Measurements from ENCODE around the gene CREB3L1.

The CREB3L1 gene

GRCh38 chr11:46263120-46263519 lies 14.3 kb upstream of the CREB3L1 start:
- no peaks in the 10 kb centered on the region for H3K27me3 ChIP-seq (ENCODE audit: control insufficient read depth in 1 of 2, insufficient read depth in 2 of 2, low read length in 2 of 2)

DNA sequence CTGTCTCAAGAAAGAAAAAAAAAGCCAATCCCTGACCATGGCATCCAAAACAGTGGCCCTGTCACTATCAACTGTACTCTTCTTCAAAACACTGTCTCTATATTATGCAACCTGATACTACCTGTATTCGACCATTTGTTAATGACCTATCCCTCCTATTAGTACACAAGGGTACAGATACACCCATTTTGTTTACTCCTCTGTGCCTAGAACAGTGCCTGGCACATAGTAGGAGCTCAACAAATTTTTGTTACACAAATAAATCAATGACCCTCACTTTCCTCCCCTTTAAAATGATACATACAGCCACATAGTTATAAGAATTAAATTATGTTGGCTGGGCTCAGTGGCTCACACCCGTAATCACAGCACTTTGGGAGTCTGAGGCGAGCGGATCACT lies 13.4 kb upstream of the CREB3L1 start:
- H3K27me3 ChIP-seq (ENCODE audit: control insufficient read depth in 1 of 2, insufficient read depth in 2 of 2, low read length in 2 of 2) = no peaks in the 10 kb centered on the region
- H3K36me3 ChIP-seq (ENCODE audit: control insufficient read depth in 2 of 2, insufficient read depth in 2 of 2, low read length in 2 of 2) = no peaks in the 10 kb centered on the region
- H3K4me3 ChIP-seq (ENCODE audit: low read length in 2 of 2) = no peak overlapping the region
- H3K27ac ChIP-seq (ENCODE audit: low read length) = no peak overlapping the region
- no peak overlapping the region for H3K9ac ChIP-seq (ENCODE audit: low read length in 2 of 2)
- H3K9me3 ChIP-seq (ENCODE audit: control insufficient read depth in 2 of 2, low read length in 2 of 2) = no peaks in the 10 kb centered on the region
- no peaks in the 10 kb centered on the region for H3K4me1 ChIP-seq (ENCODE audit: control insufficient read depth, insufficient read depth, low read length)

More at GRCh38 chr11:46263120-46263519, 14.3 kb upstream of the CREB3L1 start:
- Histone ChIP-seq H3K9me3 (ENCODE audit: control insufficient read depth in 2 of 2, low read length in 2 of 2) (no peaks in the 10 kb centered on the region), H3K4me3 (ENCODE audit: low read length in 2 of 2) (no peak overlapping the region), H3K36me3 (ENCODE audit: control insufficient read depth in 2 of 2, insufficient read depth in 2 of 2, low read length in 2 of 2) (no peaks in the 10 kb centered on the region), H3K9ac (ENCODE audit: low read length in 2 of 2) (no peak overlapping the region), H3K4me1 (ENCODE audit: control insufficient read depth, insufficient read depth, low read length) (no peaks in the 10 kb centered on the region), H3K27ac (ENCODE audit: low read length) (no peak overlapping the region)

GRCh38 chr11:46264976-46265375 lies 12.5 kb upstream of the CREB3L1 start:
- no peaks in the 10 kb centered on the region for H3K27me3 ChIP-seq (ENCODE audit: control insufficient read depth in 1 of 2, insufficient read depth in 2 of 2, low read length in 2 of 2)
- H3K9me3 ChIP-seq (ENCODE audit: control insufficient read depth in 2 of 2, low read length in 2 of 2) = no peaks in the 10 kb centered on the region
- no peaks in the 10 kb centered on the region for H3K4me1 ChIP-seq (ENCODE audit: control insufficient read depth, insufficient read depth, low read length)
- H3K9ac ChIP-seq (ENCODE audit: low read length in 2 of 2) = no peak overlapping the region
- H3K4me3 ChIP-seq (ENCODE audit: low read length in 2 of 2) = no peak overlapping the region
- no peak overlapping the region for H3K27ac ChIP-seq (ENCODE audit: low read length)
- H3K36me3 ChIP-seq (ENCODE audit: control insufficient read depth in 2 of 2, insufficient read depth in 2 of 2, low read length in 2 of 2) = no peaks in the 10 kb centered on the region

GRCh38 chr11:46265764-46266163 lies 11.7 kb upstream of the CREB3L1 start:
- no peaks in the 10 kb centered on the region for H3K27me3 ChIP-seq (ENCODE audit: control insufficient read depth in 1 of 2, insufficient read depth in 2 of 2, low read length in 2 of 2)
- H3K9ac ChIP-seq (ENCODE audit: low read length in 2 of 2) = no peak overlapping the region
- no peaks in the 10 kb centered on the region for H3K4me1 ChIP-seq (ENCODE audit: control insufficient read depth, insufficient read depth, low read length)
- no peak overlapping the region for H3K27ac ChIP-seq (ENCODE audit: low read length)
- no peak overlapping the region for H3K4me3 ChIP-seq (ENCODE audit: low read length in 2 of 2)
- H3K36me3 ChIP-seq (ENCODE audit: control insufficient read depth in 2 of 2, insufficient read depth in 2 of 2, low read length in 2 of 2) = no peaks in the 10 kb centered on the region
- no peaks in the 10 kb centered on the region for H3K9me3 ChIP-seq (ENCODE audit: control insufficient read depth in 2 of 2, low read length in 2 of 2)

- H3K9me3 ChIP-seq (ENCODE audit: control insufficient read depth in 2 of 2, low read length in 2 of 2) = no peaks in the 10 kb centered on the region
- no peak overlapping the region for H3K27ac ChIP-seq (ENCODE audit: low read length)
- H3K9ac ChIP-seq (ENCODE audit: low read length in 2 of 2) = no peak overlapping the region
- H3K27me3 ChIP-seq (ENCODE audit: control insufficient read depth in 1 of 2, insufficient read depth in 2 of 2, low read length in 2 of 2) = no peaks in the 10 kb centered on the region
- no peaks in the 10 kb centered on the region for H3K36me3 ChIP-seq (ENCODE audit: control insufficient read depth in 2 of 2, insufficient read depth in 2 of 2, low read length in 2 of 2)
- no peak overlapping the region for H3K4me3 ChIP-seq (ENCODE audit: low read length in 2 of 2)
- peaks cover 3% of the 10 kb centered on the region for H3K4me1 ChIP-seq (ENCODE audit: control insufficient read depth, insufficient read depth, low read length)
Measured at GRCh38 chr11:46267930-46268329, 9.5 kb upstream of the CREB3L1 start.

DNA sequence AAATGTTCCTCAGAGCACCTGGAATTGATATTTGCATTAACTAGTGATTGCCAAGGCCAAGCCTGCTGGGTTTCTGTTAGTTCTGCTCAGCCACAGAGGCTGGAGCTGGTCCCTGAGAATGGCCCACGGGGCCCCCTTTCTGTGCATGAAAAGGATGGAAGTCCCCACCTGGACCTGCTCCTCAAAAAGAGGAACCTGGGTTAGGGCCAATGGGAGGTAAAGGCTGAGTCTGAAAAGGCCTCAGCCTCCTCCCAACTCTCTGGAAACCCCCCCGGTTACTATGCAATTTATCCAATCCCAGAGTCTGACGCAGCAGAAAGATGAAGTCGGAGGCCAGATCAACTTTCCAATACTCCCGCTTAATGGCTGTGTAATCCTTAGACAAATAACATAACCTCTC lies 6.8 kb upstream of the CREB3L1 start:
- Histone ChIP-seq H3K27me3 (ENCODE audit: control insufficient read depth in 1 of 2, insufficient read depth in 2 of 2, low read length in 2 of 2) (peaks cover under 1 to 6% of the 10 kb centered on the region in 2 donors), H3K27ac (ENCODE audit: low read length) (no peak overlapping the region), H3K9me3 (ENCODE audit: control insufficient read depth in 2 of 2, low read length in 2 of 2) (no peaks in the 10 kb centered on the region), H3K4me1 (ENCODE audit: control insufficient read depth, insufficient read depth, low read length) (peaks cover 5% of the 10 kb centered on the region), H3K4me3 (ENCODE audit: low read length in 2 of 2) (no peak overlapping the region), H3K36me3 (ENCODE audit: control insufficient read depth in 2 of 2, insufficient read depth in 2 of 2, low read length in 2 of 2) (no peaks in the 10 kb centered on the region), H3K9ac (ENCODE audit: low read length in 2 of 2) (no peak overlapping the region)

GRCh38 chr11:46271407-46271806 lies 6.1 kb upstream of the CREB3L1 start:
- Histone ChIP-seq H3K4me3 (ENCODE audit: low read length in 2 of 2) (no peak overlapping the region), H3K9ac (ENCODE audit: low read length in 2 of 2) (no peak overlapping the region), H3K4me1 (ENCODE audit: control insufficient read depth, insufficient read depth, low read length) (peaks cover 5% of the 10 kb centered on the region), H3K27ac (ENCODE audit: low read length) (no peak overlapping the region), H3K9me3 (ENCODE audit: control insufficient read depth in 2 of 2, low read length in 2 of 2) (no peaks in the 10 kb centered on the region), H3K36me3 (ENCODE audit: control insufficient read depth in 2 of 2, insufficient read depth in 2 of 2, low read length in 2 of 2) (no peaks in the 10 kb centered on the region), H3K27me3 (ENCODE audit: control insufficient read depth in 1 of 2, insufficient read depth in 2 of 2, low read length in 2 of 2) (peaks cover 8 to 12% of the 10 kb centered on the region in 2 donors)

DNA sequence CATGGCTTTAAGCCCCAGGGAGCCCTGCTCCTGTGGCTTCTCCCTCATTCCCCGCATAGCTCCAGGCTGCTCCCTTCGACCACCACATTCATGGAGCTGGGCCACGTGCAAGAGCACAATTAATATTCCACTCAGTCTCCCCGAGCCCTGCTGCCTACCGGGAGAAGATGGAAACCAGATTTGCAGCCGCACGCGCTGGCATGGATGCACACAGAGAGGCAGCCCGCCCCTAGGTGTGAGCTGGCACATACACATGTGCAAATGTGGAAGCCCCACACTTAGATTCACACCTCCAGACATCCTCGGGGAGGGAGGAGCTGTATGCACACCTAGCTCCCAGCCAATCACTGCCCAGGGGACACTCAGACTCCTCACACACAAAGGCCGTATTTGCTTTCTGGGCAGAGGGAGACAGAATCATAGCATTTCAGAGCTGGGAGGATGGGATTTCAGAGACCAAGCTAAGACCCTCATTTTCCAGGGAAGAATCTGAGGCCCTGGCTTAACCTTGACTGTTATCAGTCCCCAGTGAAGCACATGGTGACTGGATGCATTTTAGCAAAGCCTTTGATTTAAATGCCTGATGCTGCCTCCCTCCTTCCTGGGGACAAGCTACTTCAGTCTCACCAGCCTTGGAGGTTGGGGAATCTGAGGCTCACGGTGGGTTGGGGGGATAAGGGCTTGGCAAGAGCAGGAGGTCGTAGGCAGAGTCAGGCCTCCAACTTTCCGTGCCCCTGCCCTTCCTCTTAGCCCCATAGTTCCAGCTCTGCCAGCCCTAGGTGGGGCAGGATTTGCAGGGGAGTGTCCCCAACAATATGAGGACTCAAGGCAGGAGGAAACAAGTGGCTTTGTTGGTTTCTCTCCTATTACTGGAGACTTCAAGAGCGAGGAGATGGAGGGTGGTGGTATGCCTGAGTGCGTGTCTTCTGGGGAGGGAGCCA lies 5.3 kb upstream of the CREB3L1 start:
- Histone ChIP-seq H3K27ac (ENCODE audit: low read length) (peak overlapping the region; percentile 31), H3K4me1 (ENCODE audit: control insufficient read depth, insufficient read depth, low read length) (peaks cover 8% of the 10 kb centered on the region), H3K4me3 (ENCODE audit: low read length in 2 of 2) (no peak overlapping the region), H3K9ac (ENCODE audit: low read length in 2 of 2) (no peak overlapping the region), H3K36me3 (ENCODE audit: control insufficient read depth in 2 of 2, insufficient read depth in 2 of 2, low read length in 2 of 2) (no peaks in the 10 kb centered on the region), H3K27me3 (ENCODE audit: control insufficient read depth in 1 of 2, insufficient read depth in 2 of 2, low read length in 2 of 2) (peaks cover 12 to 15% of the 10 kb centered on the region in 2 donors), H3K9me3 (ENCODE audit: control insufficient read depth in 2 of 2, low read length in 2 of 2) (no peaks in the 10 kb centered on the region)

DNA sequence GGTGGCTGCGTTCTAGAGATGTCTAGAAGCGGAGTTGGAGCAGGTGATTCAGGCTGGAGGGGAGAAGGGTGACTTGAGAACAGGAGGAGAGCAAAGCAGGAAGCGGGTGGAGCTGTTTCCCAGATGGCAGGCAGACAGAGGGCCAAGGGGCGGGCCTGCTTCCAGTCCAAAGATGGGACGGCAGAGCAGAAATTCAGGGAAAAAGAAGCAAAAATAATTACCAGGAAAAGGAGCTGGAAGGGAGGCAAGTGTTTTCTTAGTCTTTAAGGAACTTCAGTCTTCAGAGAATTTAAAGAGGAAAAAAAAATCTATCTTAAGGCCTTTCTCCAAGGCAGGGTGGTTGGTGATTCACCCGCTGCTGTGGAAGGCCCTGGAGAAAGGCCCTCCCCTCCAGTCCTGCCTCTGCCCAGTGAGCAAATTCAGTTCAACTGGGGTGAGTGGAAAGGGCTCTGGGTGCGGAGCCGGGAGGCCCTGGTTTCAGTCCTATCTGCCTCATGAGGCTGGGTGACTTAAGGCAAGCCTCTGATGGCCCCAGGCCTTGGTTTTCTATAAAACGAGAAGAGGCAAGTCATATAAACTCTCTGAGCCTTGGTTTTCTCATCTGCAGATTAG lies 4.5 kb upstream of the CREB3L1 start:
- H3K36me3 ChIP-seq (ENCODE audit: control insufficient read depth in 2 of 2, insufficient read depth in 2 of 2, low read length in 2 of 2) = no peaks in the 10 kb centered on the region
- H3K27ac ChIP-seq (ENCODE audit: low read length) = no peak overlapping the region
- H3K9me3 ChIP-seq (ENCODE audit: control insufficient read depth in 2 of 2, low read length in 2 of 2) = no peaks in the 10 kb centered on the region
- no peak overlapping the region for H3K4me3 ChIP-seq (ENCODE audit: low read length in 2 of 2)
- no peak overlapping the region for H3K9ac ChIP-seq (ENCODE audit: low read length in 2 of 2)
- H3K4me1 ChIP-seq (ENCODE audit: control insufficient read depth, insufficient read depth, low read length) = peaks cover 11% of the 10 kb centered on the region
- H3K27me3 ChIP-seq (ENCODE audit: control insufficient read depth in 1 of 2, insufficient read depth in 2 of 2, low read length in 2 of 2) = peaks cover 12 to 22% of the 10 kb centered on the region in 2 donors

- Histone ChIP-seq H3K36me3 (ENCODE audit: control insufficient read depth in 2 of 2, insufficient read depth in 2 of 2, low read length in 2 of 2) (no peaks in the 10 kb centered on the region), H3K4me3 (ENCODE audit: low read length in 2 of 2) (no peak overlapping the region), H3K27ac (ENCODE audit: low read length) (no peak overlapping the region), H3K27me3 (ENCODE audit: control insufficient read depth in 1 of 2, insufficient read depth in 2 of 2, low read length in 2 of 2) (peaks cover 19 to 29% of the 10 kb centered on the region in 2 donors), H3K4me1 (ENCODE audit: control insufficient read depth, insufficient read depth, low read length) (peaks cover 18% of the 10 kb centered on the region), H3K9me3 (ENCODE audit: control insufficient read depth in 2 of 2, low read length in 2 of 2) (no peaks in the 10 kb centered on the region), H3K9ac (ENCODE audit: low read length in 2 of 2) (no peak overlapping the region)
Measured at GRCh38 chr11:46273511-46274205, 3.8 kb upstream of the CREB3L1 start.
